Neural cell (in vitro differentiated cells): ENCODE data around the gene SLC12A5. TPM values are rescaled to one million over a fixed set of nuclear protein-coding genes. Genes with fewer than 3 reads are reported as not detected.

ENCODE experiments used
- H2AFZ ChIP-seq: fragments of 200-600, 300-800 bp; sonication (generic), shearing (Covaris generic); 2 replicates; pipeline ENCODE4 v1.6.0; 2014; ENCODE audit warnings: low read depth, mild to moderate bottlenecking, antibody characterized with exemption, low read length, moderate library complexity
- H3F3A ChIP-seq: fragments of 200-600 bp; shearing (Covaris generic); 2 replicates; pipeline ENCODE4 v1.6.1; 2016; ENCODE audit warnings: mild to moderate bottlenecking, moderate library complexity, mixed read lengths, antibody characterized with exemption, low read length; ENCODE audit not compliant: insufficient read depth, poor library complexity, severe bottlenecking
- H3K27ac ChIP-seq: fragments of 200-600, 300-800 bp; sonication (generic), shearing (Covaris generic); 2 replicates; pipeline ENCODE4 v1.5.1; 2014; ENCODE audit warnings: mild to moderate bottlenecking, low read length, moderate library complexity
- H3K27me3 ChIP-seq: fragments of 300-800, 200-600 bp; sonication (generic), shearing (Covaris generic); 2 replicates; pipeline ENCODE4 v1.6.0; 2014; ENCODE audit warnings: mild to moderate bottlenecking, low read depth, low read length, moderate library complexity; ENCODE audit not compliant: insufficient read depth
- H3K36me3 ChIP-seq: fragments of 300-800, 200-600 bp; sonication (generic), shearing (Covaris generic); 2 replicates; pipeline ENCODE4 v1.5.1; 2014; ENCODE audit warnings: mild to moderate bottlenecking, antibody characterized with exemption, low read length, moderate library complexity; ENCODE audit not compliant: insufficient read depth
- H3K4me2 ChIP-seq: fragments of 300-800, 200-600 bp; sonication (generic), shearing (Covaris generic); 2 replicates; pipeline ENCODE4 v1.6.0; 2014; ENCODE audit warnings: mild to moderate bottlenecking, low read length
- H3K4me3 ChIP-seq: fragments of 300-800, 200-600 bp; sonication (generic), shearing (Covaris generic); 2 replicates; pipeline ENCODE4 v1.5.1; 2014; ENCODE audit warnings: mild to moderate bottlenecking, low read length, moderate library complexity
- H3K79me2 ChIP-seq: fragments of 200-600 bp; shearing (Covaris generic); replicated peaks from 2 replicates; pipeline ENCODE4 v1.6.0; 2014; ENCODE audit warnings: mild to moderate bottlenecking, low read length, moderate library complexity; ENCODE audit not compliant: insufficient read depth
- H3K9ac ChIP-seq: fragments of 300-800, 200-600 bp; sonication (generic), shearing (Covaris generic); 2 replicates; pipeline ENCODE4 v1.6.1; 2016; ENCODE audit warnings: mild to moderate bottlenecking, low read length, mixed read lengths
- H3K9me2 ChIP-seq: fragments of 200-600 bp; shearing (Covaris generic); 2 replicates; pipeline ENCODE4 v1.6.1; 2016; ENCODE audit warnings: mild to moderate bottlenecking, low read length, mixed read lengths; ENCODE audit not compliant: insufficient read depth
- H3K9me3 ChIP-seq: fragments of 200-600, 300-800 bp; sonication (generic), shearing (Covaris generic); 2 replicates; pipeline ENCODE4 v1.6.1; 2016; ENCODE audit warnings: mild to moderate bottlenecking, mixed run types, low read length, moderate library complexity, mixed read lengths
- H4K20me1 ChIP-seq: fragments of 200-600 bp; shearing (Covaris generic); 2 replicates; pipeline ENCODE4 v1.6.1; 2016; ENCODE audit warnings: mild to moderate bottlenecking, mixed run types; ENCODE audit not compliant: insufficient read depth
- EP300 ChIP-seq: fragments of 450-650 bp; conservative IDR thresholded peaks from 2 replicates; pipeline ENCODE4 v1.6.1; 2014; ENCODE audit warnings: antibody characterized with exemption, mild to moderate bottlenecking, moderate library complexity; ENCODE audit not compliant: poor library complexity, severe bottlenecking
- EZH2 ChIP-seq: fragments of 200-600, 300-800 bp; shearing (Covaris generic), sonication (generic); IDR thresholded peaks from 2 replicates; pipeline ENCODE4 v1.6.1; 2014; ENCODE audit warnings: antibody characterized with exemption, low read length, borderline replicate concordance, mild to moderate bottlenecking; ENCODE audit not compliant: insufficient read depth, poor library complexity, severe bottlenecking
- MXI1 ChIP-seq: fragments of 450-650 bp; conservative IDR thresholded peaks from 2 replicates; pipeline ENCODE4 v1.6.1; 2014; ENCODE audit warnings: antibody characterized with exemption, mild to moderate bottlenecking; ENCODE audit not compliant: poor library complexity, severe bottlenecking
- POLR2AphosphoS5 ChIP-seq: IDR thresholded peaks from 2 replicates; pipeline ENCODE4 v1.6.1; 2012
- RAD21 ChIP-seq: fragments of 450-650 bp; conservative IDR thresholded peaks from 2 replicates; pipeline ENCODE4 v1.6.1; 2014; ENCODE audit warnings: antibody characterized with exemption, mild to moderate bottlenecking, moderate library complexity
- SMC3 ChIP-seq: fragments of 450-650 bp; conservative IDR thresholded peaks from 2 replicates; pipeline ENCODE4 v1.6.1; 2014; ENCODE audit warnings: antibody characterized with exemption, mild to moderate bottlenecking, moderate library complexity; ENCODE audit not compliant: poor library complexity
- TAF1 ChIP-seq: IDR thresholded peaks from 2 replicates; pipeline ENCODE4 v1.6.1; 2012; ENCODE audit warnings: low read depth
- polyA plus RNA-seq: library from polyadenylated mRNA; depleted of rRNA; stranded (reverse); fragments of >200 nt; gene quantifications from 2 replicates; pipeline ENCODE4 v1.2.3, GENCODE V29; 2014
- TF ChIP-seq, protein P1 (sequence below): fragments of 450-650 bp; IDR thresholded peaks from 2 replicates; pipeline ENCODE4 v1.5.1; 2014; ENCODE audit warnings: antibody characterized with exemption, mild to moderate bottlenecking, moderate library complexity; ENCODE audit not compliant: poor library complexity, severe bottlenecking
- TF ChIP-seq, protein P2 (sequence below): IDR thresholded peaks from 2 replicates; pipeline ENCODE4 v1.6.1; 2012; ENCODE audit warnings: borderline replicate concordance

The SLC12A5 gene
- polyA plus RNA-seq, 1 donor from 2014 or later: 53.1 TPM

DNA sequence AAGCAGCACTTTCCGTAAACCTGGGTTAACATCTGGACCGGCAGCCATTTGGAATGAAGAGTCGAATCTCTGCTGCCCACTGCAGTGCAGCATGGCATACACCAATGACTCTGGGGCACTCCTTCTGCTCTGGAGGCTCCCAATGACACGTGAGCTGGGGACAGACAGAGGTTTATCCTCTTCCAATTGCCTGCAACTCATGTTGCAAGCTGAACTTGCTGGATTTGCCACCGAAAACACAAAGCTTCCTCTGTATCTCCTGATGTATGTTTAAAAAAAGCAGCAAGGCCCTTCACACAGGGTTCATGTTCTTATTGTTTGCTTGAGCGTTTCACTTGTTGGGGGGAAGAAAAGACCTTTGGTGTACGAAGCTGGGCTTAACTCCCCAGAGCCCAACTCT lies 49.9 kb downstream of the SLC12A5 start:
- H3K9me2 ChIP-seq: no peaks in the 10 kb centered on the region
- peaks cover 9% of the 10 kb centered on the region for H4K20me1 ChIP-seq
- no peak overlapping the region for H2AFZ ChIP-seq
- TF ChIP-seq, protein P1, sequence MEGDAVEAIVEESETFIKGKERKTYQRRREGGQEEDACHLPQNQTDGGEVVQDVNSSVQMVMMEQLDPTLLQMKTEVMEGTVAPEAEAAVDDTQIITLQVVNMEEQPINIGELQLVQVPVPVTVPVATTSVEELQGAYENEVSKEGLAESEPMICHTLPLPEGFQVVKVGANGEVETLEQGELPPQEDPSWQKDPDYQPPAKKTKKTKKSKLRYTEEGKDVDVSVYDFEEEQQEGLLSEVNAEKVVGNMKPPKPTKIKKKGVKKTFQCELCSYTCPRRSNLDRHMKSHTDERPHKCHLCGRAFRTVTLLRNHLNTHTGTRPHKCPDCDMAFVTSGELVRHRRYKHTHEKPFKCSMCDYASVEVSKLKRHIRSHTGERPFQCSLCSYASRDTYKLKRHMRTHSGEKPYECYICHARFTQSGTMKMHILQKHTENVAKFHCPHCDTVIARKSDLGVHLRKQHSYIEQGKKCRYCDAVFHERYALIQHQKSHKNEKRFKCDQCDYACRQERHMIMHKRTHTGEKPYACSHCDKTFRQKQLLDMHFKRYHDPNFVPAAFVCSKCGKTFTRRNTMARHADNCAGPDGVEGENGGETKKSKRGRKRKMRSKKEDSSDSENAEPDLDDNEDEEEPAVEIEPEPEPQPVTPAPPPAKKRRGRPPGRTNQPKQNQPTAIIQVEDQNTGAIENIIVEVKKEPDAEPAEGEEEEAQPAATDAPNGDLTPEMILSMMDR: no peak
- TF ChIP-seq TAF1 (no peak), SMC3 (no peak), EZH2 (no peak), POLR2AphosphoS5 (no peak), MXI1 (no peak), EP300 (no peak), RAD21 (no peak)
- TF ChIP-seq, protein P2, sequence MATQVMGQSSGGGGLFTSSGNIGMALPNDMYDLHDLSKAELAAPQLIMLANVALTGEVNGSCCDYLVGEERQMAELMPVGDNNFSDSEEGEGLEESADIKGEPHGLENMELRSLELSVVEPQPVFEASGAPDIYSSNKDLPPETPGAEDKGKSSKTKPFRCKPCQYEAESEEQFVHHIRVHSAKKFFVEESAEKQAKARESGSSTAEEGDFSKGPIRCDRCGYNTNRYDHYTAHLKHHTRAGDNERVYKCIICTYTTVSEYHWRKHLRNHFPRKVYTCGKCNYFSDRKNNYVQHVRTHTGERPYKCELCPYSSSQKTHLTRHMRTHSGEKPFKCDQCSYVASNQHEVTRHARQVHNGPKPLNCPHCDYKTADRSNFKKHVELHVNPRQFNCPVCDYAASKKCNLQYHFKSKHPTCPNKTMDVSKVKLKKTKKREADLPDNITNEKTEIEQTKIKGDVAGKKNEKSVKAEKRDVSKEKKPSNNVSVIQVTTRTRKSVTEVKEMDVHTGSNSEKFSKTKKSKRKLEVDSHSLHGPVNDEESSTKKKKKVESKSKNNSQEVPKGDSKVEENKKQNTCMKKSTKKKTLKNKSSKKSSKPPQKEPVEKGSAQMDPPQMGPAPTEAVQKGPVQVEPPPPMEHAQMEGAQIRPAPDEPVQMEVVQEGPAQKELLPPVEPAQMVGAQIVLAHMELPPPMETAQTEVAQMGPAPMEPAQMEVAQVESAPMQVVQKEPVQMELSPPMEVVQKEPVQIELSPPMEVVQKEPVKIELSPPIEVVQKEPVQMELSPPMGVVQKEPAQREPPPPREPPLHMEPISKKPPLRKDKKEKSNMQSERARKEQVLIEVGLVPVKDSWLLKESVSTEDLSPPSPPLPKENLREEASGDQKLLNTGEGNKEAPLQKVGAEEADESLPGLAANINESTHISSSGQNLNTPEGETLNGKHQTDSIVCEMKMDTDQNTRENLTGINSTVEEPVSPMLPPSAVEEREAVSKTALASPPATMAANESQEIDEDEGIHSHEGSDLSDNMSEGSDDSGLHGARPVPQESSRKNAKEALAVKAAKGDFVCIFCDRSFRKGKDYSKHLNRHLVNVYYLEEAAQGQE: no peak
- no peaks in the 10 kb centered on the region for H3F3A ChIP-seq
- no peaks in the 10 kb centered on the region for H3K9me3 ChIP-seq
- H3K27me3 ChIP-seq: no peaks in the 10 kb centered on the region
- no peak overlapping the region for H3K27ac ChIP-seq
- H3K36me3 ChIP-seq: no peaks in the 10 kb centered on the region
- no peak overlapping the region for H3K9ac ChIP-seq
- H3K4me2 ChIP-seq: no peak overlapping the region
- no peak overlapping the region for H3K4me3 ChIP-seq
- peaks cover 64% of the 10 kb centered on the region for H3K79me2 ChIP-seq

DNA sequence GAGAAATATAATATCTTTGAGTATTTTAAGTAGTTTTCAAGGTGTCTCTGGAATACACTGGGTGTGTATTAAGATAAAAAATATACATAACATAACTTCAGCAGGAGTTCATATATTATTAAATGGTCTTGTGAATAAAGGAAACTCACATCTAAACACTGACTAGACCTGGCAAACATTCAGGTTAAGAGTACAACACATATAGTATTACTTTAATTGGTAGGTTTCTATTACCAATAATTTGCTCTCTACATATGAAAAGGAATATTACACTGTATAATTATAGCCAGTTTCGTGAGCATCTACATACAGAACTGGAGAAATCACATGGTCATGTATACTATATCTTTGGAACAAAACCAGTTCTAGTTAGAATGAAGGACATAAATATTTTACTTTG lies 52.1 kb downstream of the SLC12A5 start:
- H3K9ac ChIP-seq: no peak overlapping the region
- TF ChIP-seq SMC3 (no peak), EZH2 (no peak), POLR2AphosphoS5 (no peak), MXI1 (no peak), EP300 (no peak), TAF1 (no peak)
- TF ChIP-seq, protein P1: no peak
- TF ChIP-seq, protein P2: no peak
- peaks cover 25% of the 10 kb centered on the region for H4K20me1 ChIP-seq
- H3K27me3 ChIP-seq: no peaks in the 10 kb centered on the region
- no peaks in the 10 kb centered on the region for H3K9me2 ChIP-seq
- H3K27ac ChIP-seq: no peak overlapping the region
- no peak overlapping the region for H2AFZ ChIP-seq
- no peak overlapping the region for H3K4me3 ChIP-seq
- H3K36me3 ChIP-seq: no peaks in the 10 kb centered on the region
- H3F3A ChIP-seq: no peaks in the 10 kb centered on the region
- no peak overlapping the region for H3K4me2 ChIP-seq
- H3K9me3 ChIP-seq: no peaks in the 10 kb centered on the region
- peaks cover 81% of the 10 kb centered on the region for H3K79me2 ChIP-seq
